Measurements from ENCODE around the gene SYMPK. TPM values are rescaled to one million over a fixed set of nuclear protein-coding genes. Genes with fewer than 3 reads are reported as not detected.

SYMPK gene
- total RNA-seq, 4 donors from 2014 or later: 32.8 to 76.3 (median 44.1) TPM

DNA sequence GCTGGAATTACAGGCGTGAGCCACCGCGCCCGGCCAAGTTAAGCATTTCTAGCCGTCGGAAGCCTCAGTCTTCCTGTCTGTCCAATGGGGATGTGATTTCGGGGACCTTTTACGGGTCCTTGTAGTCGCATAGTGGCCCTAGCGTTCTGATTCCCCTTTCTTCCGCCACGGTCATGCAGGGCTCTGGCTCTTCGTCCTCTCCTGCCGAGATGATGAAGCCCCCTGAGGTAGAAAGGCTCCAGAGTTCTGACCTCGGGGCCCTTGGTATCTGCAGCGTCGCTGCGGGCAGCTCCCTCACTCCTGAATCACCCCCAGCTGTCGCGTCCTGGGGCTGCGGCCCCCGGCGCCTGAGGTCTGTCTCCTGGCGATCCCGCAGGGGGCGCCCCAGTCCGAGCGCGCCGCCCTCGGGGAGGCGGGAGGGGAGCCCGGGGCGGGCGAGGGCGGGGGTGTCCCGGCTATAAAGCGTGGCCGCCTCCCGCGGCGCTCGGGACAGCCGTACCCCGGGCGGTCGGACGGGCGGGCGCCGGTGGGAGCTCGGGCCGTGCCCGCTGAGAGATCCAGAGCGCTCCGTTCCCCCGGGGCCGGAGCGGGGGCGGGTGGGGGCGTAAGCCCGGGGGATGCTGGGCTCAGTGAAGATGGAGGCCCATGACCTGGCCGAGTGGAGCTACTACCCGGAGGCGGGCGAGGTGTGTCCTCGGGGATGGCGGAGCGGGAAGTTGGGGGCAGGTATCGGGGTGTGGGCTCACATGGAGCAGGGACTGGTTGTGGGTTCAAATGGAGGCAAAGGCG is 1.1 kb upstream of the SYMPK start, which contains the start of gene FOXA3:
FOXA3 (plus strand) TSS at position 487 of the 789 bp plus-strand sequence; CDS start at position 618, 131 bp downstream.
- Histone ChIP-seq H3K36me3 (no peaks in the 10 kb centered on the region), H3K4me3 (peak within 1 kb of the TSS; percentile 73), H3K4me1 (peaks cover 26% of the 10 kb centered on the region), H3K9me3 (no peaks in the 10 kb centered on the region), H3K27ac (no peak within 1 kb of the TSS), H3K27me3 (peaks cover 9% of the 10 kb centered on the region)
- WGBS: 2% methylated on average over 19 of the region's 71 CpGs
- TF ChIP-seq POLR2A (IDR thresholded peaks at IDR 0.05): no peak
- peak; percentile 12 to 59 for TF ChIP-seq CTCF (IDR thresholded peaks at IDR 0.05)
- TF ChIP-seq EP300 (IDR thresholded peaks at IDR 0.05): no peak
- DNase-seq (ENCODE audit: low spot score in 2 of 2): no peak

DNA sequence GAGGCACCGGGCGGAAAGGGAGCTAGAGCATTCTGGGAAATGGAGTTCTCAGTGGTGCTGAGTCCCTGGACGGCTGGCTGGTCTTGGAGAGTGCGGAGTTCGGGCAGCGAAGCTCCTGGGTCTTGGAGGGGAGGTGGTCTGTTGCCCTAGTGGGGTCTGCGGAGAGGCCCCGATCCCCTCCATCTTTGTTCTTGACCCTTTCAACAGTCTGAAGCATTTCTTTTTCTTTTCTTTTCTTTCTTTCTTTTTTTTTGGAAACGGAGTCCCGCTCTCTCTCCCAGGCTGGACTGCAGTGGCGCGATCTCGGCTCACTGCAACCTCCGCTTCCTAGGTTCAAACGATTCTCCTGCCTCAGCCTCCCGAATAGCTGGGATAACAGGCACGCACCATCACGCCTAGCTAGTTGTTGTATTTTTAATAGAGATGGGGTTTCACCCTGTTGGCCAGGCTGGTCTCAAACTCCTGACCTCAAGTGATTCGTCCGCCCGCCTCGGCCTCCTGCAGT is 440 bp upstream of the SYMPK start:
- peak overlapping the region; percentile 73 for H3K4me3 ChIP-seq
- 2% methylated on average over 18 of the region's 22 CpGs for WGBS
- DNase-seq (ENCODE audit: low spot score in 2 of 2): no peak

DNA sequence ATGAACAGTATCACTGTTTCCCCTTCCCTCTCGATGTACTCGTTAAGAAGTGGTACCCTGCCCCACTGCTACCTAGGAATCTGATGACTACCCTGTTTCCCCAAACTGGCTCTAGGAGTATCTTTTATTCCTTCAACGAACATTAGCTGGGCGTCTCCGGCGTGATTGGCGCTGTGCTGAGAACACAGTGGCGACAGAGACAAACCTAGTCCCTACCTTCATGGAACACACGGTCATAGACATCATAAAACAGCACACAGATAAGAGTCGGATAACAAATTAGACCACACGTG is 730 bp downstream of the SYMPK start:
- Histone ChIP-seq H3K9me3 (no peaks in the 10 kb centered on the region), H3K27ac (peak overlapping the region; percentile 89), H3K36me3 (no peaks in the 10 kb centered on the region), H3K27me3 (peaks cover 9% of the 10 kb centered on the region), H3K4me3 (peak overlapping the region; percentile 73), H3K4me1 (peaks cover 26% of the 10 kb centered on the region)
- no peak for TF ChIP-seq POLR2A (IDR thresholded peaks at IDR 0.05)
- no peak for TF ChIP-seq EP300 (IDR thresholded peaks at IDR 0.05)
- TF ChIP-seq CTCF (IDR thresholded peaks at IDR 0.05): no peak
- TF ChIP-seq POLR2AphosphoS5 (IDR thresholded peaks at IDR 0.05): no peak
- DNase-seq (ENCODE audit: low spot score in 2 of 2): no peak
- under 1% methylated on average over 11 of the region's 11 CpGs for WGBS

More for the DNA sequence above, 440 bp upstream of the SYMPK start:
- no peak for TF ChIP-seq POLR2AphosphoS5 (IDR thresholded peaks at IDR 0.05)
- no peak for TF ChIP-seq POLR2A (IDR thresholded peaks at IDR 0.05)
- no peak for TF ChIP-seq CTCF (IDR thresholded peaks at IDR 0.05)
- TF ChIP-seq EP300 (IDR thresholded peaks at IDR 0.05): no peak
- Histone ChIP-seq H3K27ac (no peak overlapping the region), H3K9me3 (no peaks in the 10 kb centered on the region), H3K4me1 (peaks cover 26% of the 10 kb centered on the region), H3K36me3 (no peaks in the 10 kb centered on the region), H3K27me3 (peaks cover 9% of the 10 kb centered on the region)

GRCh38 chr19:45860359-45861259 is 2.3 kb downstream of the SYMPK start:
- Histone ChIP-seq H3K4me1 (peaks cover 26% of the 10 kb centered on the region), H3K4me3 (no peak overlapping the region), H3K9me3 (no peaks in the 10 kb centered on the region), H3K36me3 (no peaks in the 10 kb centered on the region), H3K27me3 (peaks cover 9% of the 10 kb centered on the region), H3K27ac (no peak overlapping the region)
- DNase-seq (ENCODE audit: low spot score in 2 of 2): no peak
- 86% methylated on average over 15 of the region's 15 CpGs for WGBS
- no peak for TF ChIP-seq POLR2A (IDR thresholded peaks at IDR 0.05)
- no peak for TF ChIP-seq POLR2AphosphoS5 (IDR thresholded peaks at IDR 0.05)
- no peak for TF ChIP-seq EP300 (IDR thresholded peaks at IDR 0.05)
- no peak for TF ChIP-seq CTCF (IDR thresholded peaks at IDR 0.05)

Data from suprapubic skin (tissue), 4 donors.